ENCODE measurements around the gene ZFX. TPM values are rescaled to one million over a fixed set of nuclear protein-coding genes. Genes with fewer than 3 reads are reported as not detected.

Gene ZFX
- total and polyA plus RNA-seq, 2 of the 8 experiments (the other 6 are each of a cell fraction or from before 2014, with no cell fraction given) = 2.8 to 22.0 TPM

DNA sequence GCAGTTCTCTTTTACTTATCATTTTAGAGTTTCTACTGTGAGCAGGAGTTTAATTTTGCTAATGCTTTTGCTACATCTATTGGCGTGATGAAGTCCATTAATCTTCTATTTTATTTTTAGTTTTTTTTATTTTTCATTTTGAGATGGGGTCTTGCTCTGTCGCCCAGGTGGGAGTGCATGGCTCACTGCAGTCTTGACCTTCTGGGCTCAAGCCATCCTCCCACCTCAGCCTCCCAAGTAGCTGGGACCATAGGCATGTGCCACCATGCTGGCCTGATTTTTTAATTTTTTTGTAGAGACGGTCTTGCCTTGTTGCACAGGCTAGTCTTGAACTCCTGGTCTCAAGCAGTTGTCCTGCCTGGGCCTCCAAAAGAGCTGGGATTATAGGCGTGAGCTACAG is 9.4 kb downstream of the ZFX start:
- ChIA-PET CTCF (ENCODE audit: partially characterized antibody) (no interaction called here), POLR2A (ENCODE audit: partially characterized antibody) (interaction anchor here (0.7 kb wide), 1 partner anchor 10 kb away, joined by 3 read pairs; no protein-coding TSS in a partner anchor)
- Histone ChIP-seq H3K36me3 (ENCODE audit: control insufficient read depth in 2 of 4, insufficient read depth in 4 of 4, low read length in 3 of 4) (no peaks in the 10 kb centered on the region), H2AK5ac (ENCODE audit: low read depth, low read length) (no peak overlapping the region), H3K27me3 (replicated peaks in 1 of 4; ENCODE audit: control insufficient read depth in 3 of 4, extremely low read depth in 1 of 4, insufficient read depth in 3 of 4, low read length in 3 of 4) (no peaks in the 10 kb centered on the region), H4K8ac (ENCODE audit: extremely low read depth, insufficient read depth, low read length) (no peak overlapping the region), H3K4me3 (ENCODE audit: extremely low read depth in 1 of 4, insufficient read depth in 2 of 4, low read depth in 3 of 4, low read length in 4 of 4) (no peak overlapping the region), H4K91ac (replicated peaks; ENCODE audit: insufficient read length, low read length) (no peak overlapping the region), H3K79me1 (ENCODE audit: low read depth, low read length) (no peaks in the 10 kb centered on the region), H2BK5ac (ENCODE audit: low read depth, low read length) (no peak overlapping the region), H4K20me1 (replicated peaks in 1 of 2; ENCODE audit: control insufficient read depth in 1 of 2, insufficient read depth in 2 of 2, low read length in 2 of 2) (no peaks in the 10 kb centered on the region), H3K18ac (ENCODE audit: extremely low read depth, low read length) (no peak overlapping the region), H4K5ac (ENCODE audit: insufficient read length, low read depth, low read length) (no peak overlapping the region), H3K9ac (replicated peaks in 1 of 4; ENCODE audit: extremely low read depth in 1 of 4, low read depth in 3 of 4, low read length in 3 of 4) (no peak overlapping the region), H2AFZ (ENCODE audit: low read length) (no peak overlapping the region), H3K56ac (replicated peaks; ENCODE audit: insufficient read length, low read depth, low read length) (no peak overlapping the region), H2BK15ac (ENCODE audit: low read length) (no peak overlapping the region), H3K23ac (ENCODE audit: insufficient read length) (no peak overlapping the region), H3K4ac (replicated peaks; ENCODE audit: insufficient read length, low read depth, low read length) (no peak overlapping the region), H3K14ac (ENCODE audit: insufficient read length) (no peak overlapping the region), H3K4me1 (replicated peaks in 1 of 4; ENCODE audit: control insufficient read depth in 3 of 4, insufficient read depth in 4 of 4, low read length in 3 of 4) (no peaks in the 10 kb centered on the region), H3K23me2 (ENCODE audit: low read depth, low read length) (no peaks in the 10 kb centered on the region), H3K27ac (ENCODE audit: low read depth, low read length) (no peak overlapping the region), H3K4me2 (ENCODE audit: insufficient read depth in 1 of 2, low read depth in 2 of 2, low read length in 2 of 2) (no peak overlapping the region), H2BK120ac (replicated peaks; ENCODE audit: low read depth, low read length) (no peak overlapping the region), H2BK20ac (ENCODE audit: low read length) (no peak overlapping the region), H3K9me3 (ENCODE audit: insufficient read depth in 2 of 2, low read depth in 1 of 2, low read length in 1 of 2) (no peaks in the 10 kb centered on the region), H2BK12ac (ENCODE audit: low read depth, low read length) (no peak overlapping the region), H3K79me2 (ENCODE audit: control insufficient read depth in 1 of 2, insufficient read depth in 2 of 2, low read length in 2 of 2) (peaks cover 0 to 89% of the 10 kb centered on the region in 2 experiments; a peak in 3 of 4 replicates)
- DNase-seq (ENCODE audit: low read depth in 1 of 2, low spot score in 2 of 2) (no peak), FAIRE-seq (no peak)
- WGBS, 2 experiments (ENCODE audit: extremely low coverage in 1 of 2, insufficient coverage in 1 of 2, insufficient read length in 1 of 2, insufficient replicate concordance in 2 of 2, low coverage in 1 of 2, low lambda C conversion rate in 2 of 2, missing lambda C conversion rate in 1 of 2) = 94% methylated on average over 4 of the region's 4 CpGs; no CpG with 5 or more reads in 1 of the 2 experiments
- TF ChIP-seq FOSL1 (IDR thresholded peaks at IDR 0.05; ENCODE audit: insufficient read depth, low read depth, low read length) = no peak
- TF ChIP-seq ZNF274 (IDR thresholded peaks at IDR 0.05; ENCODE audit: borderline replicate concordance, extremely low read depth, low read length) = no peak
- TF ChIP-seq CHD1 (IDR thresholded peaks at IDR 0.05; ENCODE audit: low read depth, low read length) = no peak
- no peak for TF ChIP-seq RXRA (IDR thresholded peaks at IDR 0.05; ENCODE audit: insufficient read depth, low read depth, low read length)
- no peak for TF ChIP-seq EZH2 (IDR thresholded peaks at IDR 0.05; ENCODE audit: low read depth, low read length, severe bottlenecking)
- no peak for TF ChIP-seq TBP (IDR thresholded peaks at IDR 0.05; ENCODE audit: low read depth, low read length)
- TF ChIP-seq JUN (IDR thresholded peaks at IDR 0.05; ENCODE audit: low read depth, low read length) = no peak
- TF ChIP-seq CHD2 (IDR thresholded peaks at IDR 0.05; ENCODE audit: low read length) = no peak
- no peak for TF ChIP-seq SP1 (IDR thresholded peaks at IDR 0.05; ENCODE audit: low read depth, low read length)
- TF ChIP-seq, protein P1, sequence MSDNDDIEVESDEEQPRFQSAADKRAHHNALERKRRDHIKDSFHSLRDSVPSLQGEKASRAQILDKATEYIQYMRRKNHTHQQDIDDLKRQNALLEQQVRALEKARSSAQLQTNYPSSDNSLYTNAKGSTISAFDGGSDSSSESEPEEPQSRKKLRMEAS (IDR thresholded peaks at IDR 0.05) = no peak
- TF ChIP-seq HDAC6 (IDR thresholded peaks at IDR 0.05; ENCODE audit: low read depth, low read length) = no peak
- TF ChIP-seq SIN3A (conservative IDR thresholded peaks at IDR 0.05 in 1 of 2, IDR thresholded peaks at IDR 0.05 in 1 of 2; ENCODE audit: low read depth in 1 of 2, low read length in 2 of 2) = no peak
- no peak for TF ChIP-seq SAP30 (IDR thresholded peaks at IDR 0.05; ENCODE audit: insufficient read depth, insufficient replicate concordance, low read length)
- TF ChIP-seq, protein P2, sequence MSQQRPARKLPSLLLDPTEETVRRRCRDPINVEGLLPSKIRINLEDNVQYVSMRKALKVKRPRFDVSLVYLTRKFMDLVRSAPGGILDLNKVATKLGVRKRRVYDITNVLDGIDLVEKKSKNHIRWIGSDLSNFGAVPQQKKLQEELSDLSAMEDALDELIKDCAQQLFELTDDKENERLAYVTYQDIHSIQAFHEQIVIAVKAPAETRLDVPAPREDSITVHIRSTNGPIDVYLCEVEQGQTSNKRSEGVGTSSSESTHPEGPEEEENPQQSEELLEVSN (IDR thresholded peaks at IDR 0.05) = no peak

Measured in H1 (cell line).